Keratinocyte (primary cell): ENCODE measurements around the gene FGFR3. TPM values are rescaled to one million over a fixed set of nuclear protein-coding genes. Genes with fewer than 3 reads are reported as not detected.
A peak's percentile ranks its signal among the peaks of the same experiment; 100 is the strongest.

Experiments used
- DNase-seq: peaks from one replicate; pipeline ENCODE4 v3.0.0-alpha.2; 2011; ENCODE audit warnings: low read depth, missing footprints, low spot score
- FAIRE-seq: peaks from 2 replicates; lab custom pipeline; 2011; peaks lifted over from hg19 to GRCh38; lab: Jason Lieb, UNC
- H2AFZ ChIP-seq: 2 replicates; pipeline ENCODE4 v1.6.0; 2012; ENCODE audit warnings: low read length, control low read depth, inconsistent platforms; ENCODE audit not compliant: control insufficient read depth
- H3K27ac ChIP-seq: 2 replicates; pipeline ENCODE4 v1.5.1; 2011; ENCODE audit warnings: low read length; ENCODE audit not compliant: control insufficient read depth, insufficient read depth
- H3K27me3 ChIP-seq: 3 replicates; pipeline ENCODE4 v1.6.0; 2011; ENCODE audit warnings: low read length; ENCODE audit not compliant: control insufficient read depth, insufficient read depth; ENCODE audit errors: extremely low read depth
- H3K36me3 ChIP-seq, 2 experiments: 2 replicates in 1 of 2; 3 replicates in 1 of 2; pipeline ENCODE4 v1.5.1; 2011; ENCODE audit warnings: low read length in 2 of 2, mild to moderate bottlenecking in 1 of 2; ENCODE audit not compliant: control insufficient read depth in 2 of 2, insufficient read depth in 2 of 2; ENCODE audit errors: extremely low read depth in 1 of 2
- H3K4me1 ChIP-seq: 3 replicates; pipeline ENCODE4 v1.5.1; 2011; ENCODE audit warnings: low read length; ENCODE audit not compliant: control insufficient read depth, insufficient read depth; ENCODE audit errors: extremely low read depth
- H3K4me2 ChIP-seq: 3 replicates; pipeline ENCODE4 v1.6.0; 2011; ENCODE audit warnings: low read depth, low read length; ENCODE audit not compliant: control insufficient read depth, insufficient read depth; ENCODE audit errors: extremely low read depth
- H3K4me3 ChIP-seq, 3 experiments: fragments of 200-600 bp in 1 of 3; sonication (generic) in 1 of 3; 2 replicates in 2 of 3; 3 replicates in 1 of 3; pipeline ENCODE4 v1.5.1; 2011 to 2016; ENCODE audit warnings: low read length in 3 of 3, mild to moderate bottlenecking in 3 of 3, control low read depth in 2 of 3, inconsistent platforms in 1 of 3, low read depth in 1 of 3, mixed read lengths in 1 of 3, mixed run types in 1 of 3, moderate library complexity in 1 of 3; ENCODE audit not compliant: control insufficient read depth in 2 of 3, insufficient read depth in 2 of 3; ENCODE audit errors: extremely low read depth in 1 of 3
- H3K79me2 ChIP-seq: 2 replicates; pipeline ENCODE4 v1.6.0; 2012; ENCODE audit warnings: low read length; ENCODE audit not compliant: control insufficient read depth, insufficient read depth
- H3K9ac ChIP-seq: 3 replicates; pipeline ENCODE4 v1.6.0; 2011; ENCODE audit warnings: low read length; ENCODE audit not compliant: control insufficient read depth, insufficient read depth; ENCODE audit errors: extremely low read depth
- H3K9me1 ChIP-seq: 3 replicates; pipeline ENCODE4 v1.6.0; 2011; ENCODE audit warnings: low read length; ENCODE audit not compliant: control insufficient read depth, insufficient read depth; ENCODE audit errors: extremely low read depth
- H3K9me3 ChIP-seq: 2 replicates; pipeline ENCODE4 v1.5.1; 2012; ENCODE audit warnings: low read depth, low read length; ENCODE audit not compliant: control insufficient read depth
- H4K20me1 ChIP-seq: 3 replicates; pipeline ENCODE4 v1.6.0; 2011; ENCODE audit warnings: low read length; ENCODE audit not compliant: control insufficient read depth, insufficient read depth; ENCODE audit errors: extremely low read depth
- CTCF ChIP-seq, 3 experiments: IDR thresholded peaks in 1 of 3; conservative IDR thresholded peaks in 1 of 3; optimal IDR thresholded peaks in 1 of 3; 2 replicates in 2 of 3; 3 replicates in 1 of 3; pipeline versions ENCODE3 to v1.5.1; 2011; ENCODE audit warnings: low read length in 3 of 3, mild to moderate bottlenecking in 3 of 3, moderate library complexity in 2 of 3, control low read depth in 1 of 3, inconsistent platforms in 1 of 3; ENCODE audit not compliant: insufficient read depth in 2 of 3; ENCODE audit errors: extremely low read depth in 1 of 3
- EZH2 ChIP-seq: IDR thresholded peaks from one replicate; pipeline ENCODE4 v1.6.1; 2012; ENCODE audit warnings: inconsistent platforms, mild to moderate bottlenecking, low read length, moderate library complexity
- dilution Hi-C: fragments of 300-500 bp; cut with MboI; formaldehyde crosslinking; loops from one replicate; pipeline ENCODE4 v1.7.0; 2020; ENCODE audit warnings: low sequenced_read_pairs; ENCODE audit not compliant: extremely low pct_ligation_motif_present
- polyA plus RNA-seq, 5 experiments: library from polyadenylated mRNA; depleted of rRNA in 3 of 5; stranded (reverse) in 3 of 5; stranded (forward) in 1 of 5; unstranded in 1 of 5; fragments of >200 nt; gene quantifications; 1 replicate in 1 of 5; 2 replicates in 3 of 5; 3 replicates in 1 of 5; pipeline versions ENCODE4 v1.2.1 to v1.2.3, GENCODE V29; 2011 to 2012; ENCODE audit warnings: missing spikeins in 2 of 5, low read depth in 1 of 5, low replicate concordance in 1 of 5

Gene FGFR3
- polyA plus RNA-seq, 1 donor (not counting 4 experiments of a cell fraction or from before 2014, with no cell fraction given), result 45.2 TPM

GRCh38 chr4:1792158-1792831 is 798 bp upstream of the FGFR3 start:
- H2AFZ ChIP-seq, result no peak overlapping the region
- peaks cover 18% of the 10 kb centered on the region for H3K79me2 ChIP-seq
- H3K4me1 ChIP-seq, result peaks cover 34% of the 10 kb centered on the region
- dilution Hi-C loops, result no loop called here
- no peaks in the 10 kb centered on the region for H3K9me3 ChIP-seq
- H3K9me1 ChIP-seq, result no peaks in the 10 kb centered on the region
- H3K9ac ChIP-seq, result no peak overlapping the region
- DNase-seq, result no peak
- TF ChIP-seq CTCF (optimal IDR thresholded peaks at IDR 0.05 in 1 of 3, IDR thresholded peaks at IDR 0.05 in 1 of 3, conservative IDR thresholded peaks at IDR 0.05 in 1 of 3; ENCODE audit: extremely low read depth in 1 of 3, insufficient read depth in 2 of 3, low read length in 3 of 3) (no peak), EZH2 (no peak)
- no peak overlapping the region for H3K4me2 ChIP-seq
- peaks cover 3 to 5% of the 10 kb centered on the region in 2 experiments for H3K36me3 ChIP-seq
- no peak overlapping the region for H3K27ac ChIP-seq
- no peak for FAIRE-seq
- H3K27me3 ChIP-seq, result peaks cover 8% of the 10 kb centered on the region
- H3K4me3 ChIP-seq, result no peak overlapping the region
- peaks cover 8% of the 10 kb centered on the region for H4K20me1 ChIP-seq

- Histone ChIP-seq H3K79me2 (peaks cover 24% of the 10 kb centered on the region), H3K4me3 (peak overlapping the region; percentile 55 to 72 (median 68)), H3K4me1 (peaks cover 23% of the 10 kb centered on the region), H2AFZ (no peak overlapping the region), H3K9me1 (no peaks in the 10 kb centered on the region), H3K27ac (no peak overlapping the region), H3K4me2 (no peak overlapping the region), H4K20me1 (peaks cover 8% of the 10 kb centered on the region), H3K9ac (peak overlapping the region; percentile 65), H3K9me3 (no peaks in the 10 kb centered on the region), H3K36me3 (peaks cover 3 to 5% of the 10 kb centered on the region in 2 experiments), H3K27me3 (peaks cover 8% of the 10 kb centered on the region)
- no peak for FAIRE-seq
- TF ChIP-seq EZH2 (no peak), CTCF (optimal IDR thresholded peaks at IDR 0.05 in 1 of 3, IDR thresholded peaks at IDR 0.05 in 1 of 3, conservative IDR thresholded peaks at IDR 0.05 in 1 of 3; ENCODE audit: extremely low read depth in 1 of 3, insufficient read depth in 2 of 3, low read length in 3 of 3) (no peak)
- dilution Hi-C loops, result no loop called here
- no peak for DNase-seq
Observed at GRCh38 chr4:1793496-1793840, 375 bp downstream of the FGFR3 start.
